HepG2 (cell line): ENCODE data around the gene SOX11. TPM values are rescaled to one million over a fixed set of nuclear protein-coding genes. Genes with fewer than 3 reads are reported as not detected.

Source experiments
- ATAC-seq: fragments of 200-7000 bp; cut with Tn5 transposase; 3 replicates; pipeline ENCODE4 v1.9.1; 2020; ENCODE audit warnings: mild to moderate bottlenecking, moderate library complexity
- BruUV-seq: library from RNA; stranded (reverse); fragments of 400-500 nt; replicated peaks from 2 replicates; lab custom pipeline; 2021; lab: Mats Ljungman, UMichigan
- CTCF ChIA-PET: fragments of 300-600 bp; formaldehyde crosslinking; extraction: SDS; loops from one replicate; lab custom pipeline; 2021; ENCODE audit warnings: low total read pairs, inconsistent platforms, low intra/inter-chr PET ratio; lab: Yijun Ruan, JAX
- POLR2A ChIA-PET: fragments of 350-600 bp; sonication (Branson Sonifier 250); formaldehyde crosslinking; loops from one replicate; lab custom pipeline; 2020; ENCODE audit warnings: antibody characterized with exemption, inconsistent platforms; lab: Yijun Ruan, JAX
- DNase-seq: peaks from one replicate; pipeline ENCODE4 v3.0.0-alpha.2; 2015; ENCODE audit warnings: low spot score
- FAIRE-seq: peaks from 3 replicates; lab custom pipeline; 2011; peaks lifted over from hg19 to GRCh38; lab: Jason Lieb, UNC
- H2AFZ ChIP-seq: one replicate; pipeline ENCODE4 v1.6.1; 2011; ENCODE audit warnings: low read length, inconsistent platforms
- H3K27ac ChIP-seq: fragments of 300-600 bp; 3 replicates; pipeline ENCODE4 v1.8.0; 2011; ENCODE audit warnings: mixed run types, mild to moderate bottlenecking, mixed read lengths, low read length, inconsistent platforms; ENCODE audit not compliant: insufficient read depth; ENCODE audit errors: extremely low read length
- H3K27me3 ChIP-seq, 2 experiments: fragments of 200-600 bp in 1 of 2; 2 replicates in 1 of 2; 3 replicates in 1 of 2; pipeline versions ENCODE4 v1.6.0 to v1.8.0; 2011; ENCODE audit warnings: low read length in 2 of 2, mild to moderate bottlenecking in 2 of 2, moderate library complexity in 2 of 2, inconsistent platforms in 1 of 2; ENCODE audit not compliant: insufficient read depth in 2 of 2, control insufficient read depth in 1 of 2
- H3K36me3 ChIP-seq, 2 experiments: fragments of 200-600 bp in 1 of 2; replicated peaks in 1 of 2; 2 replicates in 1 of 2; 3 replicates in 1 of 2; pipeline versions ENCODE4 v1.5.1 to v1.8.0; 2011; ENCODE audit warnings: low read length in 2 of 2, inconsistent platforms in 1 of 2; ENCODE audit not compliant: insufficient read depth in 2 of 2, control insufficient read depth in 1 of 2
- H3K4me1 ChIP-seq: 2 replicates; pipeline ENCODE4 v1.5.1; 2012; ENCODE audit warnings: low read length, inconsistent platforms; ENCODE audit not compliant: insufficient read depth
- H3K4me2 ChIP-seq: 2 replicates; pipeline ENCODE4 v1.6.0; 2011; ENCODE audit warnings: low read depth, low read length, inconsistent platforms
- H3K4me3 ChIP-seq, 3 experiments: fragments of 200-600 bp in 1 of 3; sonication (generic), shearing (Covaris generic) in 1 of 3; replicated peaks in 1 of 3; 2 replicates each; pipeline ENCODE4 v1.5.1; 2011 to 2016; ENCODE audit warnings: low read length in 3 of 3, inconsistent platforms in 2 of 3, low read depth in 2 of 3, mild to moderate bottlenecking in 2 of 3, control low read depth in 1 of 3, mixed read lengths in 1 of 3; ENCODE audit not compliant: insufficient read depth in 1 of 3
- H3K79me2 ChIP-seq: one replicate; pipeline ENCODE4 v1.6.1; 2011; ENCODE audit warnings: low read length, inconsistent platforms; ENCODE audit not compliant: insufficient read depth
- H3K9ac ChIP-seq: 2 replicates; pipeline ENCODE4 v1.6.0; 2011; ENCODE audit warnings: mild to moderate bottlenecking, low read depth, low read length, inconsistent platforms; ENCODE audit not compliant: insufficient read depth
- H3K9me3 ChIP-seq: 2 replicates; pipeline ENCODE4 v1.5.1; 2012; ENCODE audit warnings: mild to moderate bottlenecking, low read length
- H4K20me1 ChIP-seq: 2 replicates; pipeline ENCODE4 v1.6.0; 2011; ENCODE audit warnings: inconsistent platforms, mild to moderate bottlenecking, low read length, moderate library complexity; ENCODE audit not compliant: insufficient read depth
- ATF7 ChIP-seq, 2 experiments: fragments of 450-650 bp in 1 of 2; sonication (generic) in 1 of 2; formaldehyde crosslinking in 1 of 2; IDR thresholded peaks; 2 replicates each; pipeline versions ENCODE4 v1.4.0 to v1.6.1; 2016 to 2020; ENCODE audit warnings: antibody characterized with exemption in 1 of 2, mild to moderate bottlenecking in 1 of 2, missing genetic modification reagents in 1 of 2
- CREB1 ChIP-seq, 2 experiments: fragments of 450-650 bp in 1 of 2; IDR thresholded peaks; 2 replicates each; pipeline ENCODE4 v1.6.1; 2016 to 2017; ENCODE audit warnings: control low read depth in 1 of 2, mild to moderate bottlenecking in 1 of 2, missing compliant biosample characterization in 1 of 2, missing genetic modification characterization in 1 of 2
- MIXL1 ChIP-seq: IDR thresholded peaks from 2 replicates; pipeline ENCODE4 v1.6.1; 2016
- NONO ChIP-seq, 2 experiments: fragments of 450-650 bp in 1 of 2; sonication (generic) in 1 of 2; formaldehyde crosslinking in 1 of 2; IDR thresholded peaks in 1 of 2; conservative IDR thresholded peaks in 1 of 2; 2 replicates each; pipeline versions ENCODE4 v1.6.1 to v1.8.0; 2017 to 2022; ENCODE audit warnings: mild to moderate bottlenecking in 1 of 2, missing genetic modification reagents in 1 of 2, moderate library complexity in 1 of 2
- PPARG ChIP-seq: conservative IDR thresholded peaks from 2 replicates; pipeline ENCODE4 v1.6.1; 2016; ENCODE audit warnings: missing biosample characterization, missing genetic modification reagents
- SMAD1 ChIP-seq: sonication (generic); formaldehyde crosslinking; IDR thresholded peaks from 2 replicates; pipeline ENCODE4 v1.4.0; 2020; ENCODE audit warnings: missing genetic modification reagents, low read depth, mild to moderate bottlenecking, borderline replicate concordance
- ZBTB34 ChIP-seq: sonication (generic); formaldehyde crosslinking; IDR thresholded peaks from 2 replicates; pipeline ENCODE4 v1.8.0; 2022; ENCODE audit warnings: mild to moderate bottlenecking, missing genetic modification reagents
- ZNF136 ChIP-seq: sonication (generic); formaldehyde crosslinking; IDR thresholded peaks from 2 replicates; pipeline ENCODE4 v1.8.1; 2022; ENCODE audit warnings: low read depth, mild to moderate bottlenecking, moderate library complexity, missing genetic modification reagents
- WGBS: methylation state at CpG from one replicate; pipeline ENCODE4 v1.1.6; 2017; ENCODE audit warnings: low lambda C conversion rate; 5-methylcytosine and 5-hydroxymethylcytosine counted together
- in situ Hi-C: cut with HindIII; loops from 2 replicates; pipeline ENCODE4 v1.10.0; 2017; ENCODE audit warnings: low pct_unique_long_range_greater_than_20kb; ENCODE audit not compliant: extremely low pct_ligation_motif_present
- intact Hi-C: fragments of 100-400 bp; cut with micrococcal nuclease; formaldehyde crosslinking; loops from one replicate; pipeline ENCODE4 v1.10.0; 2022; ENCODE audit not compliant: unreplicated experiment
- polyA plus RNA-seq, 8 experiments: library from polyadenylated mRNA; depleted of rRNA in 3 of 8; stranded (reverse) in 7 of 8; unstranded in 1 of 8; fragments of >200 nt; fragmentation: Illumina TruSeq in 4 of 8; extraction: Trizol in 4 of 8; gene quantifications; 2 replicates each; pipeline versions ENCODE4 v1.2.1 to v1.2.3, GENCODE V29; 2011 to 2016; ENCODE audit warnings: low read depth in 4 of 8, missing spikeins in 1 of 8, mixed read lengths in 1 of 8; ENCODE audit not compliant: insufficient read depth in 1 of 8
- total RNA-seq, 5 experiments: library from RNA; depleted of rRNA; stranded (reverse); fragments of >200 nt; fragmentation: Illumina TruSeq; extraction: Trizol; gene quantifications; 2 replicates each; pipeline ENCODE4 v1.2.3, GENCODE V29; 2016; ENCODE audit warnings: low read depth in 1 of 5
- TF ChIP-seq, protein P1 (sequence below): sonication (generic); formaldehyde crosslinking; IDR thresholded peaks from 2 replicates; pipeline ENCODE4 v1.4.0; 2020; ENCODE audit warnings: missing genetic modification reagents, borderline replicate concordance

The SOX11 gene
- total and polyA plus RNA-seq, 2 of the 13 experiments (the other 11 are each of a cell fraction or from before 2014, with no cell fraction given): not detected

DNA sequence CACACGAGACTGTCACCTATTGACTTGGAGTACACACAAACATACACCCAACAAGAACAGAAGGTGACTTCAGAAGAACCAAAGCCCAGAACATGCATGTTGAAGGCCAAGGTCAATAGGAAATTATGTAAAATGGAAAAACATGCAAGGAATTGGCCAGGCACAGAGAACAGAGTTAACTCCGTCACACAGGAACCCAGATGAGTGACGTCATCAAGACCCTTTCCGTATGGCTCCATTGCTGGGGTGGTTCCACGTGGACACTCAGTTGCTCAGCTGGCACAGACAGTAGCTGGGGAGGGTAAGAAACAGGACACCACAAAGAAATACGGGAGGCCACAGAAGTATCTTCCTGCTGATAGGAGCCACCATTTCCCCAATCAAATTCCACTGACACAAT lies 18.4 kb downstream of the SOX11 start:
- Histone ChIP-seq H3K9ac (no peak overlapping the region), H3K9me3 (no peaks in the 10 kb centered on the region), H3K79me2 (no peaks in the 10 kb centered on the region), H3K27me3 (no peaks in the 10 kb centered on the region), H3K4me2 (no peak overlapping the region), H3K4me1 (no peaks in the 10 kb centered on the region)
- no peak for FAIRE-seq
- peak; percentile 99 for TF ChIP-seq CREB1 (IDR thresholded peaks at IDR 0.05)
- no peak for TF ChIP-seq CREB1 (CRISPR knock-in tag; IDR thresholded peaks at IDR 0.05)
- peak; percentile 99 for TF ChIP-seq ATF7 (IDR thresholded peaks at IDR 0.05)
- TF ChIP-seq ATF7 (CRISPR knock-in tag; IDR thresholded peaks at IDR 0.05): no peak
- no peak for TF ChIP-seq NONO (IDR thresholded peaks at IDR 0.05)
- TF ChIP-seq NONO (CRISPR knock-in tag; conservative IDR thresholded peaks at IDR 0.05): no peak
- no peak for TF ChIP-seq PPARG (CRISPR knock-in tag)
- TF ChIP-seq, all 625 proteins: peak for 2
- no peak for ATAC-seq
- DNase-seq: no peak
- intact Hi-C loops (no loop called here), in situ Hi-C loops (no loop called here)
- WGBS: 6% methylated on average over 6 of the region's 6 CpGs
- Histone ChIP-seq H4K20me1 (no peaks in the 10 kb centered on the region), H3K36me3 (no peaks in the 10 kb centered on the region), H3K27ac (no peak overlapping the region), H3K4me3 (no peak overlapping the region), H2AFZ (no peak overlapping the region)
- no TSS peak for BruUV-seq
- POLR2A ChIA-PET: no interaction called here
- CTCF ChIA-PET: no interaction called here

GRCh38 chr2:5713101-5713500 lies 20.9 kb downstream of the SOX11 start:
- 0% methylated on average over 2 of the region's 2 CpGs for WGBS
- Histone ChIP-seq H3K9me3 (no peaks in the 10 kb centered on the region; the same call in 1 of the 2 replicates), H3K79me2 (no peaks in the 10 kb centered on the region), H3K4me1 (no peaks in the 10 kb centered on the region), H4K20me1 (no peaks in the 10 kb centered on the region), H3K4me2 (no peak overlapping the region), H3K36me3 (no peaks in the 10 kb centered on the region), H2AFZ (no peak overlapping the region), H3K27ac (no peak overlapping the region), H3K9ac (no peak overlapping the region), H3K27me3 (no peaks in the 10 kb centered on the region), H3K4me3 (no peak overlapping the region)
- intact Hi-C loops: no loop called here
- POLR2A ChIA-PET: no interaction called here
- CTCF ChIA-PET: no interaction called here
- BruUV-seq: no TSS peak
- no peak for ATAC-seq
- no peak for FAIRE-seq
- in situ Hi-C loops: no loop called here
- DNase-seq: no peak
- no peak for TF ChIP-seq MIXL1
- no peak for TF ChIP-seq SMAD1 (CRISPR knock-in tag)
- TF ChIP-seq, protein P1, sequence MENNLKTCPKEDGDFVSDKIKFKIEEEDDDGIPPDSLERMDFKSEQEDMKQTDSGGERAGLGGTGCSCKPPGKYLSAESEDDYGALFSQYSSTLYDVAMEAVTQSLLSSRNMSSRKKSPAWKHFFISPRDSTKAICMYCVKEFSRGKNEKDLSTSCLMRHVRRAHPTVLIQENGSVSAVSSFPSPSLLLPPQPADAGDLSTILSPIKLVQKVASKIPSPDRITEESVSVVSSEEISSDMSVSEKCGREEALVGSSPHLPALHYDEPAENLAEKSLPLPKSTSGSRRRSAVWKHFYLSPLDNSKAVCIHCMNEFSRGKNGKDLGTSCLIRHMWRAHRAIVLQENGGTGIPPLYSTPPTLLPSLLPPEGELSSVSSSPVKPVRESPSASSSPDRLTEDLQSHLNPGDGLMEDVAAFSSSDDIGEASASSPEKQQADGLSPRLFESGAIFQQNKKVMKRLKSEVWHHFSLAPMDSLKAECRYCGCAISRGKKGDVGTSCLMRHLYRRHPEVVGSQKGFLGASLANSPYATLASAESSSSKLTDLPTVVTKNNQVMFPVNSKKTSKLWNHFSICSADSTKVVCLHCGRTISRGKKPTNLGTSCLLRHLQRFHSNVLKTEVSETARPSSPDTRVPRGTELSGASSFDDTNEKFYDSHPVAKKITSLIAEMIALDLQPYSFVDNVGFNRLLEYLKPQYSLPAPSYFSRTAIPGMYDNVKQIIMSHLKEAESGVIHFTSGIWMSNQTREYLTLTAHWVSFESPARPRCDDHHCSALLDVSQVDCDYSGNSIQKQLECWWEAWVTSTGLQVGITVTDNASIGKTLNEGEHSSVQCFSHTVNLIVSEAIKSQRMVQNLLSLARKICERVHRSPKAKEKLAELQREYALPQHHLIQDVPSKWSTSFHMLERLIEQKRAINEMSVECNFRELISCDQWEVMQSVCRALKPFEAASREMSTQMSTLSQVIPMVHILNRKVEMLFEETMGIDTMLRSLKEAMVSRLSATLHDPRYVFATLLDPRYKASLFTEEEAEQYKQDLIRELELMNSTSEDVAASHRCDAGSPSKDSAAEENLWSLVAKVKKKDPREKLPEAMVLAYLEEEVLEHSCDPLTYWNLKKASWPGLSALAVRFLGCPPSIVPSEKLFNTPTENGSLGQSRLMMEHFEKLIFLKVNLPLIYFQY: no peak
- no peak for TF ChIP-seq ZBTB34
- TF ChIP-seq ZNF136: no peak
